Kidney (tissue), 14 donors: Measurements from ENCODE around the gene COL8A1. TPM values are rescaled to one million over a fixed set of nuclear protein-coding genes. Genes with fewer than 3 reads are reported as not detected.

ENCODE experiments used
- DNase-seq, 5 donors: peaks; one replicate each; pipeline ENCODE4 v3.0.0-alpha.2; 2013 to 2020
- FAIRE-seq: peaks from 2 replicates; lab custom pipeline; 2012; peaks lifted over from hg19 to GRCh38; lab: Jason Lieb, UNC
- H3K27ac ChIP-seq, 2 donors: one replicate each; pipeline ENCODE4 v1.7.0; 2013; ENCODE audit warnings: low read depth in 2 of 2, low read length in 2 of 2, inconsistent platforms in 1 of 2
- H3K27me3 ChIP-seq: one replicate; pipeline ENCODE4 v1.7.1; 2013; ENCODE audit warnings: low read length, inconsistent platforms; ENCODE audit not compliant: control insufficient read depth, insufficient read depth
- H3K36me3 ChIP-seq, 3 donors: one replicate each; pipeline versions ENCODE4 v1.7.0 to v1.7.1; 2013; ENCODE audit warnings: low read length in 3 of 3, control low read depth in 1 of 3, inconsistent platforms in 1 of 3; ENCODE audit not compliant: insufficient read depth in 3 of 3, control insufficient read depth in 2 of 3
- H3K4me1 ChIP-seq, 3 donors: one replicate each; pipeline versions ENCODE4 v1.7.0 to v1.7.1; 2013; ENCODE audit warnings: low read length in 3 of 3, inconsistent platforms in 1 of 3, low read depth in 1 of 3; ENCODE audit not compliant: control insufficient read depth in 2 of 3, insufficient read depth in 2 of 3
- H3K4me3 ChIP-seq, 3 donors: one replicate each; pipeline versions ENCODE4 v1.7.0 to v1.8.1; 2013; ENCODE audit warnings: low read length in 3 of 3, control low read depth in 1 of 3, inconsistent platforms in 1 of 3
- H3K9ac ChIP-seq, 3 donors: one replicate each; pipeline versions ENCODE4 v1.7.0 to v1.7.1; 2013; ENCODE audit warnings: low read length in 3 of 3, control low read depth in 1 of 3, inconsistent platforms in 1 of 3
- H3K9me3 ChIP-seq, 3 donors: one replicate each; pipeline versions ENCODE4 v1.7.0 to v1.7.1; 2013; ENCODE audit warnings: low read length in 3 of 3, control low read depth in 1 of 3, inconsistent platforms in 1 of 3; ENCODE audit not compliant: control insufficient read depth in 2 of 3, insufficient read depth in 1 of 3
- intact Hi-C: fragments of 100-400 bp; cut with DNase I; formaldehyde crosslinking; loops from one replicate; pipeline ENCODE4 v1.11.1; 2022
- polyA plus RNA-seq: library from polyadenylated mRNA; stranded (reverse); fragments of 350-450 nt; fragmentation: Illumina TruSeq; extraction: RNeasy Lipid Tissue Mini Kit (QIAGEN cat#74804); gene quantifications from one replicate; pipeline ENCODE4 v1.2.3, GENCODE V29; 2014; ENCODE audit warnings: low read depth, low replicate concordance; ENCODE audit not compliant: insufficient read depth
- total RNA-seq: library from RNA; stranded (reverse); fragmentation: NEBNext Ultra II Directional; extraction: Animal tissue kit (Norgen Biotek cat#: 25700); gene quantifications from one replicate; pipeline ENCODE4 v1.2.1, GENCODE V29; 2021
- TF ChIP-seq, protein P1 (sequence below): IDR thresholded peaks from 3 replicates; pipeline ENCODE4 v1.5.1; 2012; ENCODE audit warnings: mild to moderate bottlenecking, moderate library complexity, borderline replicate concordance; ENCODE audit not compliant: insufficient read depth; ENCODE audit errors: extremely low read depth
- donor health status: control.
- donor health status: control.
- donor health status: control.
- donor health status: control.
- donor health status: control.
- donor health status: DM: yes; HTN: yes; CAD: no.
- donor health status: Normal renal cell carcinoma (clear cell type).

Gene COL8A1
- total and polyA plus RNA-seq, 2 donors from 2014 or later = 3.6 to 24.2 TPM

DNA sequence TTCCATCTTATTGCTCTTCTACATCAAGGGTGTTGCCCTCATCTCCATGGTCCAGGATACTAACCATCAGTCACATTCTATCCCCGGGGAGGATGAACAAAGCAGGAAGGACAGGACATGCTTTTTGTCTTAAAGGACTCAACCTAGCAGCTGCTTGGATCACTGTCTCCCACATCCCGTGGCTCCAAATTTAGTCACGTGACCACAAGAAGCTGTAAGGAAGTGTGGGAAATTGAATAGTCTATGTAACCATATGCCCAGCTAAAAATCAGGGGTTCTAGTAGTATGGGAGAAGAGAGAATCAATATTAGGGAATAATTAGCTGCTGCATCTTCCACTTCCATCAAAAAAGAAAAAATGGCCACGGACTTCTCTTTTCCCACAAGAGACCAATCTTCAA, 161.0 kb downstream of the COL8A1 start:
- TF ChIP-seq, protein P1, sequence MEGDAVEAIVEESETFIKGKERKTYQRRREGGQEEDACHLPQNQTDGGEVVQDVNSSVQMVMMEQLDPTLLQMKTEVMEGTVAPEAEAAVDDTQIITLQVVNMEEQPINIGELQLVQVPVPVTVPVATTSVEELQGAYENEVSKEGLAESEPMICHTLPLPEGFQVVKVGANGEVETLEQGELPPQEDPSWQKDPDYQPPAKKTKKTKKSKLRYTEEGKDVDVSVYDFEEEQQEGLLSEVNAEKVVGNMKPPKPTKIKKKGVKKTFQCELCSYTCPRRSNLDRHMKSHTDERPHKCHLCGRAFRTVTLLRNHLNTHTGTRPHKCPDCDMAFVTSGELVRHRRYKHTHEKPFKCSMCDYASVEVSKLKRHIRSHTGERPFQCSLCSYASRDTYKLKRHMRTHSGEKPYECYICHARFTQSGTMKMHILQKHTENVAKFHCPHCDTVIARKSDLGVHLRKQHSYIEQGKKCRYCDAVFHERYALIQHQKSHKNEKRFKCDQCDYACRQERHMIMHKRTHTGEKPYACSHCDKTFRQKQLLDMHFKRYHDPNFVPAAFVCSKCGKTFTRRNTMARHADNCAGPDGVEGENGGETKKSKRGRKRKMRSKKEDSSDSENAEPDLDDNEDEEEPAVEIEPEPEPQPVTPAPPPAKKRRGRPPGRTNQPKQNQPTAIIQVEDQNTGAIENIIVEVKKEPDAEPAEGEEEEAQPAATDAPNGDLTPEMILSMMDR = no peak
- no peak overlapping the region for H3K9ac ChIP-seq
- no peaks in the 10 kb centered on the region for H3K9me3 ChIP-seq
- H3K4me3 ChIP-seq = no peak overlapping the region
- DNase-seq (no peak), FAIRE-seq (no peak)
- no peaks in the 10 kb centered on the region for H3K27me3 ChIP-seq
- intact Hi-C loops = no loop called here
- no peaks in the 10 kb centered on the region for H3K36me3 ChIP-seq
- H3K4me1 ChIP-seq = no peaks in the 10 kb centered on the region
- no peak overlapping the region for H3K27ac ChIP-seq

GRCh38 chr3:99803297-99803696, 164.9 kb downstream of the COL8A1 start:
- DNase-seq (no peak), FAIRE-seq (no peak)
- H3K27me3 ChIP-seq = no peaks in the 10 kb centered on the region
- no peaks in the 10 kb centered on the region for H3K36me3 ChIP-seq
- peaks cover 0 to 7% (median 3%) of the 10 kb centered on the region in 3 donors for H3K9me3 ChIP-seq
- no peak overlapping the region for H3K27ac ChIP-seq
- intact Hi-C loops = no loop called here
- no peak overlapping the region for H3K9ac ChIP-seq
- H3K4me1 ChIP-seq = no peaks in the 10 kb centered on the region
- TF ChIP-seq, protein P1 = no peak
- H3K4me3 ChIP-seq = no peak overlapping the region

DNA sequence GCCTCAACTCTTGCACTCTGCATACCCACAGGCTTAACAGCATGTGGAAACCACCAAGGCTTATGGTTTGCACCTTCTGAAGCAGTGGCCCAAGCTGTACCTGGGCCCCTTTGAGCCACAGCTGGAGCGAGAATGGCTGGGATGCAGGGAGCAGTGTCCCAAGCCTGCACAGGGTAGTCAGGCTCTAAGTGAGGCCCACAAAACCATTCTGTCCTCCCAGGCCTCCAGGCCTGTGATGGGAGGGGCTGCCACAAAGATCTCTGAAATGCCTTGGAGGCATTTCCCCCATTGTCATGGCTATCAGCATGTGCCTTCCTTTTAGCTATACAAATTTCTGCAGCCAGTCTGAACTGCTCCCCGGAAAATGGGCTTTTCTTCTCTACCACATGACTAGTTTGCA, 166.8 kb downstream of the COL8A1 start:
- no peak overlapping the region for H3K9ac ChIP-seq
- FAIRE-seq (no peak), DNase-seq (no peak)
- H3K4me1 ChIP-seq = no peaks in the 10 kb centered on the region
- peaks cover 0 to 7% (median 3%) of the 10 kb centered on the region in 3 donors for H3K9me3 ChIP-seq
- no peaks in the 10 kb centered on the region for H3K36me3 ChIP-seq
- H3K4me3 ChIP-seq = no peak overlapping the region
- intact Hi-C loops = no loop called here
- H3K27ac ChIP-seq = no peak overlapping the region
- H3K27me3 ChIP-seq = no peaks in the 10 kb centered on the region
- TF ChIP-seq, protein P1 = no peak
